A673 (cell line): ENCODE data around the gene PECR.

Source experiments
- EZH2 ChIP-seq: fragments of 200-600 bp; sonication (generic); IDR thresholded peaks from 2 replicates; pipeline ENCODE4 v1.6.1; 2017; ENCODE audit warnings: borderline replicate concordance, low read depth, mild to moderate bottlenecking, mixed read lengths, antibody characterized with exemption, low read length; ENCODE audit not compliant: poor library complexity, severe bottlenecking
- TF ChIP-seq, protein P1 (sequence below): fragments of 300-800, 200-600 bp; sonication (generic); conservative IDR thresholded peaks from 2 replicates; pipeline ENCODE4 v1.5.1; 2017; ENCODE audit warnings: low read depth, mild to moderate bottlenecking, antibody characterized with exemption, low read length, moderate library complexity, mixed read lengths

DNA sequence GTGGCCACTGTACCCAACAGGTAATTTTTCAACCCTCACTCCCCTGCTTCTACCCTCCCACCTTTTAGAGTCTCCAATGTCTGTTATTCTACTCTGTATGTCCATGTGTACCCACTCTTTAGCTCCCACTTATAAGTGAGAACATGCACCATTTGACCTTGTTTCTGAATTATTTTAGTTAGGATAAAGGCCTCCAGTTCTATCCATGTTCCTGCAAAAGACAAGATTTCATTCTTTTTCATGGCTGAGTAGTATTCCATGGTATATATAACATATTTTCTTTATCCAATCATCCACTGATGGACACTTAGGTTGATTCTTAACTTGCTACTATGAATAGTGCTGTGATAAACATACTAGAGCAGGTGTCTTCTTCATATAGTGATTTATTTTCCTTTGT lies 9.1 kb downstream of the PECR start:
- TF ChIP-seq, protein P1, sequence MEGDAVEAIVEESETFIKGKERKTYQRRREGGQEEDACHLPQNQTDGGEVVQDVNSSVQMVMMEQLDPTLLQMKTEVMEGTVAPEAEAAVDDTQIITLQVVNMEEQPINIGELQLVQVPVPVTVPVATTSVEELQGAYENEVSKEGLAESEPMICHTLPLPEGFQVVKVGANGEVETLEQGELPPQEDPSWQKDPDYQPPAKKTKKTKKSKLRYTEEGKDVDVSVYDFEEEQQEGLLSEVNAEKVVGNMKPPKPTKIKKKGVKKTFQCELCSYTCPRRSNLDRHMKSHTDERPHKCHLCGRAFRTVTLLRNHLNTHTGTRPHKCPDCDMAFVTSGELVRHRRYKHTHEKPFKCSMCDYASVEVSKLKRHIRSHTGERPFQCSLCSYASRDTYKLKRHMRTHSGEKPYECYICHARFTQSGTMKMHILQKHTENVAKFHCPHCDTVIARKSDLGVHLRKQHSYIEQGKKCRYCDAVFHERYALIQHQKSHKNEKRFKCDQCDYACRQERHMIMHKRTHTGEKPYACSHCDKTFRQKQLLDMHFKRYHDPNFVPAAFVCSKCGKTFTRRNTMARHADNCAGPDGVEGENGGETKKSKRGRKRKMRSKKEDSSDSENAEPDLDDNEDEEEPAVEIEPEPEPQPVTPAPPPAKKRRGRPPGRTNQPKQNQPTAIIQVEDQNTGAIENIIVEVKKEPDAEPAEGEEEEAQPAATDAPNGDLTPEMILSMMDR: no peak
- TF ChIP-seq EZH2: no peak
